Endothelial cell of umbilical vein (primary cell): ENCODE data around the gene XRRA1.

ENCODE experiments used
- EZH2 ChIP-seq: IDR thresholded peaks from 2 replicates; pipeline ENCODE4 v1.6.1; 2012; ENCODE audit warnings: borderline replicate concordance, low read depth, mild to moderate bottlenecking, moderate library complexity, low read length, inconsistent platforms; ENCODE audit not compliant: severe bottlenecking
- JUN ChIP-seq: IDR thresholded peaks from 2 replicates; pipeline ENCODE4 v1.6.1; 2011; ENCODE audit warnings: borderline replicate concordance, low read depth; ENCODE audit not compliant: insufficient read length, insufficient read depth
- MYC ChIP-seq: IDR thresholded peaks from one replicate; pipeline ENCODE4 v1.6.1; 2011; ENCODE audit warnings: mild to moderate bottlenecking, low read depth, low read length
- POLR2A ChIP-seq: IDR thresholded peaks from 2 replicates; pipeline ENCODE4 v1.6.1; 2012; ENCODE audit warnings: low read depth, mild to moderate bottlenecking, control low read depth, low read length
- POLR2AphosphoS5 ChIP-seq: IDR thresholded peaks from 2 replicates; pipeline ENCODE4 v1.6.1; 2012; ENCODE audit warnings: low read depth, mild to moderate bottlenecking, control low read depth, low read length, moderate library complexity; ENCODE audit not compliant: insufficient read depth
- TF ChIP-seq, protein P1 (sequence below), 2 donors: IDR thresholded peaks; 1 replicate in 1 of 2; 2 replicates in 1 of 2; pipeline ENCODE4 v1.5.1; 2011; ENCODE audit warnings: low read length in 2 of 2, mild to moderate bottlenecking in 2 of 2, moderate library complexity in 2 of 2, control low read depth in 1 of 2, inconsistent platforms in 1 of 2, low read depth in 1 of 2; ENCODE audit not compliant: insufficient read depth in 1 of 2; ENCODE audit errors: extremely low read depth in 1 of 2
- TF ChIP-seq, protein P2 (sequence below): IDR thresholded peaks from 2 replicates; pipeline ENCODE4 v1.6.1; 2011; ENCODE audit not compliant: insufficient read depth, insufficient read length

DNA sequence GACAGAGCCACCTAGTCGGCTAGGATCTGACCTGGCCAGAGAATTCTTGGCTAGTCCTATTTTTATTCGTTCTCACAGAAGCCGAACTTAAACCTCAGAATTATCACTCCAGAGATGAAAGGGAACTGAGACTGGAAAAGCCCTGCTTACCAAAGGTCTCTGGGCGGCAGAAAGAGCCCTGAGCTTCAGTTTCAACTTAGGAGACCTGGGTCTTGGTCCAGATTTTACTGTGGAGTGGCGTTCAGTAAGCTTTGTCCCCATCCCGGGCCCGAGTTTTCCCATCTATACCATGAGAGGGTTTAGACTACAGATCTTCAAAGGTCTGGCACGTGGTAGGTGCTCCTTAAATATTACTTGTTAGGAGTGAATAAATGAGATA lies 40.4 kb upstream of the XRRA1 start:
- TF ChIP-seq POLR2A (no peak), EZH2 (no peak), POLR2AphosphoS5 (no peak), JUN (no peak), MYC (no peak)
- TF ChIP-seq, protein P1, sequence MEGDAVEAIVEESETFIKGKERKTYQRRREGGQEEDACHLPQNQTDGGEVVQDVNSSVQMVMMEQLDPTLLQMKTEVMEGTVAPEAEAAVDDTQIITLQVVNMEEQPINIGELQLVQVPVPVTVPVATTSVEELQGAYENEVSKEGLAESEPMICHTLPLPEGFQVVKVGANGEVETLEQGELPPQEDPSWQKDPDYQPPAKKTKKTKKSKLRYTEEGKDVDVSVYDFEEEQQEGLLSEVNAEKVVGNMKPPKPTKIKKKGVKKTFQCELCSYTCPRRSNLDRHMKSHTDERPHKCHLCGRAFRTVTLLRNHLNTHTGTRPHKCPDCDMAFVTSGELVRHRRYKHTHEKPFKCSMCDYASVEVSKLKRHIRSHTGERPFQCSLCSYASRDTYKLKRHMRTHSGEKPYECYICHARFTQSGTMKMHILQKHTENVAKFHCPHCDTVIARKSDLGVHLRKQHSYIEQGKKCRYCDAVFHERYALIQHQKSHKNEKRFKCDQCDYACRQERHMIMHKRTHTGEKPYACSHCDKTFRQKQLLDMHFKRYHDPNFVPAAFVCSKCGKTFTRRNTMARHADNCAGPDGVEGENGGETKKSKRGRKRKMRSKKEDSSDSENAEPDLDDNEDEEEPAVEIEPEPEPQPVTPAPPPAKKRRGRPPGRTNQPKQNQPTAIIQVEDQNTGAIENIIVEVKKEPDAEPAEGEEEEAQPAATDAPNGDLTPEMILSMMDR (IDR thresholded peaks at IDR 0.05; ENCODE audit: extremely low read depth in 1 of 2, insufficient read depth in 1 of 2, low read depth in 1 of 2, low read length in 2 of 2), result no peak
- TF ChIP-seq, protein P2, sequence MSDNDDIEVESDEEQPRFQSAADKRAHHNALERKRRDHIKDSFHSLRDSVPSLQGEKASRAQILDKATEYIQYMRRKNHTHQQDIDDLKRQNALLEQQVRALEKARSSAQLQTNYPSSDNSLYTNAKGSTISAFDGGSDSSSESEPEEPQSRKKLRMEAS, result no peak
